Esophagus squamous epithelium (tissue), 4 donors: ENCODE measurements around the gene RERE.

Experiments used
- CTCF ChIP-seq, 6 experiments: fragments of 450-650 bp in 4 of 6; fragments of 200-600 bp in 2 of 6; sonication (generic) in 2 of 6; IDR thresholded peaks; one replicate each; pipeline ENCODE4 v1.5.1; 2016 to 2019; ENCODE audit warnings: antibody characterized with exemption in 6 of 6, mild to moderate bottlenecking in 4 of 6, moderate library complexity in 4 of 6
- POLR2A ChIP-seq, 4 donors: fragments of 450-650 bp; IDR thresholded peaks; one replicate each; pipeline ENCODE4 v1.6.1; 2017; ENCODE audit warnings: antibody characterized with exemption in 4 of 4, mild to moderate bottlenecking in 4 of 4, moderate library complexity in 3 of 4

GRCh38 chr1:8396083-8396785 lies 421.2 kb downstream of the RERE start:
- TF ChIP-seq CTCF (IDR thresholded peaks at IDR 0.05) (no peak), POLR2A (IDR thresholded peaks at IDR 0.05) (no peak)
